Measurements from ENCODE around the gene PYDC2.

Gene PYDC2

DNA sequence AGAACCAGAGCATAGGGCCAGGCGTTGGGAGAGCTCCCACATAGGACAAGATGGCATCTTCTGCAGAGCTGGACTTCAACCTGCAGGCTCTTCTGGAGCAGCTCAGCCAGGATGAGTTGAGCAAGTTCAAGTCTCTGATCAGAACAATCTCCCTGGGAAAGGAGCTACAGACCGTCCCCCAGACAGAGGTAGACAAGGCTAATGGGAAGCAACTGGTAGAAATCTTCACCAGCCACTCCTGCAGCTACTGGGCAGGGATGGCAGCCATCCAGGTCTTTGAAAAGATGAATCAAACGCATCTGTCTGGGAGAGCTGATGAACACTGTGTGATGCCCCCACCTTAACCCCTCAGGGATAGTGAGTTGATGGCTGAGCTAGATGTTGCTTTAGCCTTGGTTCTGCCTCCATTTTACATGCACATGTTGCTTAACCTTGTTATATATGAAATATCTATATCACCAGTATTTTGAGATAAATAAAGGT, at the start of gene PYDC2:
TSS of gene PYDC2 (plus strand) at position 51 of the 483 bp plus-strand sequence. CDS start at position 51, 0 bp downstream.
- H3K4me3 ChIP-seq (ENCODE audit: low read length): no peak within 1 kb of the TSS
- TF ChIP-seq, protein P1, sequence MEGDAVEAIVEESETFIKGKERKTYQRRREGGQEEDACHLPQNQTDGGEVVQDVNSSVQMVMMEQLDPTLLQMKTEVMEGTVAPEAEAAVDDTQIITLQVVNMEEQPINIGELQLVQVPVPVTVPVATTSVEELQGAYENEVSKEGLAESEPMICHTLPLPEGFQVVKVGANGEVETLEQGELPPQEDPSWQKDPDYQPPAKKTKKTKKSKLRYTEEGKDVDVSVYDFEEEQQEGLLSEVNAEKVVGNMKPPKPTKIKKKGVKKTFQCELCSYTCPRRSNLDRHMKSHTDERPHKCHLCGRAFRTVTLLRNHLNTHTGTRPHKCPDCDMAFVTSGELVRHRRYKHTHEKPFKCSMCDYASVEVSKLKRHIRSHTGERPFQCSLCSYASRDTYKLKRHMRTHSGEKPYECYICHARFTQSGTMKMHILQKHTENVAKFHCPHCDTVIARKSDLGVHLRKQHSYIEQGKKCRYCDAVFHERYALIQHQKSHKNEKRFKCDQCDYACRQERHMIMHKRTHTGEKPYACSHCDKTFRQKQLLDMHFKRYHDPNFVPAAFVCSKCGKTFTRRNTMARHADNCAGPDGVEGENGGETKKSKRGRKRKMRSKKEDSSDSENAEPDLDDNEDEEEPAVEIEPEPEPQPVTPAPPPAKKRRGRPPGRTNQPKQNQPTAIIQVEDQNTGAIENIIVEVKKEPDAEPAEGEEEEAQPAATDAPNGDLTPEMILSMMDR (IDR thresholded peaks at IDR 0.05; ENCODE audit: insufficient read depth, low read depth, low read length, missing control alignments): no peak

DNA sequence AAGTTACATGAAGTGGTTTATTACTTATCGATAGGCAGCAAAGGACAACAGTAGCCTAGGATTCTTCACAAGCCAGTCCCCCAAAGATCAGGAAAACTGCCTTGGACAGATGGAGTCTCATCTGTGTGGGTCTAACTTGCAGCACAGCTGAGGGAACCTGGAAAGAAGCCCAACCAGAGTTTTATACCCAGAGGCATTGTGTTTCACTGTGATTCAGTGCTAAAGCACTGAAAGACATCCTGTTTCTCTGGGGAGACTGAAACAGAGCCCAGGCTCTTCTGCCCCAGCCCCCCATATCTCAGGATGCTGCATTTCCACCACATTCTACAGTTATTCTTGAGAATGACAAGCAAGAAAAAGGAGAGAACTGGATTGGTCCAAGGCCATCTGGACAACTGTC, 48.2 kb upstream of the PYDC2 start:
- TF ChIP-seq, protein P1 (IDR thresholded peaks at IDR 0.05; ENCODE audit: insufficient read depth, low read depth, low read length, missing control alignments): no peak
- DNase-seq (ENCODE audit: low read depth): peak; percentile 83
- H3K4me3 ChIP-seq (ENCODE audit: low read length): no peak overlapping the region

More for the DNA sequence above, at the start of gene PYDC2:
- DNase-seq (ENCODE audit: low read depth): no peak

- TF ChIP-seq, protein P1 (IDR thresholded peaks at IDR 0.05; ENCODE audit: insufficient read depth, low read depth, low read length, missing control alignments): no peak
- no peak for DNase-seq (ENCODE audit: low read depth)
- H3K4me3 ChIP-seq (ENCODE audit: low read length): no peak overlapping the region
Observed at GRCh38 chr3:191414286-191414685, 46.7 kb upstream of the PYDC2 start.

DNA sequence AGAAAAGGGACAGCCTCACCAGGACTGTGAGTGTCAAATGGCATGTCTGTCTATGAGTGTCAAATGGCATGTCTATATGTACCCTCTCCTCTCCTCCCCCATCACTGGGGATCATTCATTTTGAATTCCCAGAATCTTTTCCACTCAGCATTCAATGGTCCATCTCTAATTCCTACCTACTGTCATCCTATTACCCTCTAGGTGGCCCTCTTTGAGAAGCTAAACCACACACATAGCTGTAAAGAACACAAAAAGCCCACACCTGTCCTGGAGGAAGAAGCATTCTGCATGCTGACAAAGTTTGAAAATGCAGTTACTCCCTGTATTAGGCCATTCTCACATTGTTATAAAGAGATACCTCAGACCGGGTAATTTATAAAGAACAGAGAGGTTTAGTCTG, 46.2 kb upstream of the PYDC2 start:
- TF ChIP-seq, protein P1 (IDR thresholded peaks at IDR 0.05; ENCODE audit: insufficient read depth, low read depth, low read length, missing control alignments): no peak
- no peak for DNase-seq (ENCODE audit: low read depth)
- H3K4me3 ChIP-seq (ENCODE audit: low read length): no peak overlapping the region

GRCh38 chr3:191415566-191415965, 45.4 kb upstream of the PYDC2 start:
- TF ChIP-seq, protein P1 (IDR thresholded peaks at IDR 0.05; ENCODE audit: insufficient read depth, low read depth, low read length, missing control alignments): no peak
- H3K4me3 ChIP-seq (ENCODE audit: low read length): no peak overlapping the region
- DNase-seq (ENCODE audit: low read depth): no peak

GRCh38 chr3:191417457-191417729, 43.6 kb upstream of the PYDC2 start:
- no peak overlapping the region for H3K4me3 ChIP-seq (ENCODE audit: low read length)
- DNase-seq (ENCODE audit: low read depth): no peak
- TF ChIP-seq, protein P1 (IDR thresholded peaks at IDR 0.05; ENCODE audit: insufficient read depth, low read depth, low read length, missing control alignments): no peak

- TF ChIP-seq, protein P1 (IDR thresholded peaks at IDR 0.05; ENCODE audit: insufficient read depth, low read depth, low read length, missing control alignments): no peak
- DNase-seq (ENCODE audit: low read depth): no peak
- H3K4me3 ChIP-seq (ENCODE audit: low read length): no peak overlapping the region
Observed at GRCh38 chr3:191420771-191421170, 40.2 kb upstream of the PYDC2 start.
